HTERT RPE-1 (cell line): ENCODE data around the gene ALDH2.
"Not testable (repeated sequence)": the region's sequence is repeated elsewhere in the genome, so short reads cannot be mapped to it uniquely, and the experiment has no call there.

ENCODE experiments used
- in situ Hi-C: fragments of 300-500 bp; cut with MboI; formaldehyde crosslinking; loops from 4 replicates; pipeline ENCODE4 v1.14.3; 2020; ENCODE audit warnings: low sequenced_read_pairs

Gene ALDH2

GRCh38 chr12:111766608-111767361 lies at the start of gene ALDH2:
Gene ALDH2, plus strand, starts transcription at chr12:111766933. Its CDS starts 50 bp downstream, at chr12:111766983.
- in situ Hi-C loops = no loop called here

DNA sequence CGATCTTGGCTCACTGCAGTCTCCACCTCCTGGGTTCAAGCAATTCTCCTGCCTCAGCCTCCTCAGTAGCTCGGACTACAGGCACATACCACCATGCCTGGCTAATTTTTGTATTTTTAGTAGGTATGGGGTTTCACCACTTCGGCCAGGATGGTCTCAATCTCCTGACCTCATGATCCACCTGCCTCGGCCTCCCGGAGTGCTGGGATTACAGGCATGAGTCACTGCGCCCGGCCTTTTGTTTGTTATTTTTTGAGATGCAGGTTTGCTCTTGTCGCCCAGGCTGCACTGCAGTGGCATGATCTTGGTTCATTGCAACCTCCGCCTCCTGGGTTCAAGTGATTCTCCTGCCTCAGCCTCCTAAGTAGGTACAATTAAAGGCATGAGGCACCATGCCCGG lies 47.4 kb upstream of the ALDH2 start:
- in situ Hi-C loops = not testable (repeated sequence)

DNA sequence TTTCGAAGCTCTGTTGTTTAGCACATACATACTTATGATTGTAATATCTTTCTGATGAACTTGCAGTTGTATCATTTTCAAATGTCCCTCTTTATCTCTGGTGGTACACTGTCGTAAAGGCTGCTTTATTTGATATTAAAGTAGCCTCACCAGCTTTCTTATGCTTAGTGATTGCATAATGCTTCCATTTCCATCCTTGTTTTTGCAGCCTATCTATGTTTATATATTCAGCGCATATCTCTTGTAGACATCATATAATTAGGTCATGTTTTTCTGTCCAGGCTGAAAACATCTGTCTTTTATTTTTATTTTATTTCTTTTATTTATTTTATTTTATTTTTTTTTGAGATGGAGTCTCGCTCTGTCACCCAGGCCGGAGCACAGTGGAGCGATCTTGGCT lies 46.3 kb upstream of the ALDH2 start:
- in situ Hi-C loops = no loop called here

DNA sequence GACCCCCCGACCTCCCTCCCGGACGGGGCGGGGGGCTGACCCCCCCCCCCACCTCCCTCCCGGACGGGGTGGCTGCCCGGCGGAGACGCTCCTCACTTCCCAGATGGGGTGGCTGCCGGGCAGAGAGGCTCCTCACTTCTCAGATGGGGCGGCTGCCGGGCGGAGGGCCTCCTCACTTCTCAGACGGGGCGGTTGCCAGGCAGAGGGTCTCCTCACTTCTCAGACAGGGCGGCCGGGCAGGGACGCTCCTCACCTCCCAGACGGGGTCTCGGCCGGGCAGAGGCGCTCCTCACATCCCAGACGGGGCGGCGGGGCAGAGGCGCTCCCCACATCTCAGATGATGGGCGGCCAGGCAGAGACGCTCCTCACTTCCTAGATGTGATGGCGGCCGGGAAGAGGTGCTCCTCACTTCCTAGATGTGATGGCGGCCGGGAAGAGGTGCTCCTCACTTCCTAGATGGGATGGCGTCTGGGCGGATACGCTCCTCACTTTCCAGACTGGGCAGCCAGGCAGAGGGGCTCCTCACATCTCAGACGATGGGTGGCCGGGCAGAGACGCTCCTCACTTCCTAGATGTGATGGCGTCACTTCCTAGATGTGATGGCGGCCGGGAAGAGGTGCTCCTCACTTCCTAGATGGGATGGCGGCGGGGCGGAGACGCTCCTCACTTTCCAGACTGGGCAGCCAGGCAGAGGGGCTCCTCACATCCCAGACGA lies 42.9 kb upstream of the ALDH2 start:
- in situ Hi-C loops = not testable (repeated sequence)

DNA sequence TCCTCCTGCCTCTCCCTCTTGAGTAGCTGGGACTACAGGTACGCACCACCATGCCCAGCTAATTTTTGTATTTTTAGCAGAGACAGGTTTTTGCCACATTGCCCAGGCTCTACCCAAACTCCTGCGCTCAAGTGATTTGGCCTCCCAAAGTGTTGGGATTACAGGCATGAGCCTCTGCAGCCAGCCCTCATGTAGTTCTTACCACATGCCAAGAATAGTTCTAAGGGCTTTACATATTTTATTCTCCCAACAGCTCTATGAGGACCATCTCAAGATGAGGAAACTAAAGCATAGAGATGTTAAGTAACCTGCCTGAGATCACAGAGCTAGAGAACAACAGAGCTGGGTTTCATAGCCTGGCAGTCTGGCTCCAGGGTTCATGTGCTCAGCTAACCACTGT lies 37.9 kb upstream of the ALDH2 start:
- in situ Hi-C loops = no loop called here

GRCh38 chr12:111730420-111730819 lies 36.3 kb upstream of the ALDH2 start:
- in situ Hi-C loops = no loop called here

DNA sequence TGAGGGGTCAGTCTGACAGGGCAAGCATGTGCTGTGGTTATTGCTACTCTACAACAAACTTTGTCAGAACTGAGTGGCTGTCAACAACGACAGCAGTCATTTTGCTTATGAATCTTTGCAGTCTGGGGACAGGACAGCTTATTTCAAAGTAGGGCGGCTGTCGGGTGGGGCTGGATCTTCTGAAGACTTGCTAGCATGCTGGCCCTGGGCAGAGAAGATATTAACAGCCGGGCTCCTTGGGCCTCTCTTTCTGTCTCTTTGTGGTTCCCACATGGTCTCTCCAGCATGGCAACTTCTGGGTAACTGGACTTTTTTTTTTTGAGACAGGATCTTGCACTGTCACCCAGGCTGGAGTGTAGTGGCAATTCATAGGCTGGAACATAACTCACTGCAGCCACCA lies 33.9 kb upstream of the ALDH2 start:
- in situ Hi-C loops = no loop called here

DNA sequence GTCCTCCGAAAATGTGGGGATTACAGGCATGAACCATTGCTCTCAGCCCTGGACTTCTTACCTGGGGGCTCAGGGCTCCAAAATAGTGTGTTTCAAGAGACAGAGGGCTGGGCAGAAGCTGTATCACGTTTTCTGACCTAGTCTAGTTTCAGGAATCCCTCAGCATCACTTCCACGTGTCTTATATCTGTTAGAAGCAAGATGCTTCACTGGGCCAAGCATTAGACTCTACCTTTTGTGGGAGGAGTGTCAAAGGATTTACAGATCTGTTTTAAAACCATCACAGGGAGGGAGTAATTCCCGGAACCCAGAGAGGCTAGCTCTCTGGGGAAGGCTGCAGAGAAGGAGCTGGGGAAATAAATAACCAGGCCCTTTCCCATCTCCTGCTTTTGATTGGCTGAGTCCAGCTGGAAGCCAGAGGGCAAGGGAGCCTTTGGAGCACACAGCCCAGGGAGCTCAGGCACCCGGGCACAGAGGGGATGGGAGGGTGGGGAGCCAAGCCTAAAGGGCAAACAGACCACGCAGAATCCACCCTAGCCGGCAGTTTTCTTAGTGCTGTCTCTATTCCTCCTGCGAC lies 33.3 kb upstream of the ALDH2 start:
- in situ Hi-C loops = no loop called here

- in situ Hi-C loops = not testable (repeated sequence)
These were observed 27.2 kb upstream of the ALDH2 start for GRCh38 chr12:111739524-111739923.

GRCh38 chr12:111741235-111741812 lies 25.4 kb upstream of the ALDH2 start:
- in situ Hi-C loops = no loop called here

DNA sequence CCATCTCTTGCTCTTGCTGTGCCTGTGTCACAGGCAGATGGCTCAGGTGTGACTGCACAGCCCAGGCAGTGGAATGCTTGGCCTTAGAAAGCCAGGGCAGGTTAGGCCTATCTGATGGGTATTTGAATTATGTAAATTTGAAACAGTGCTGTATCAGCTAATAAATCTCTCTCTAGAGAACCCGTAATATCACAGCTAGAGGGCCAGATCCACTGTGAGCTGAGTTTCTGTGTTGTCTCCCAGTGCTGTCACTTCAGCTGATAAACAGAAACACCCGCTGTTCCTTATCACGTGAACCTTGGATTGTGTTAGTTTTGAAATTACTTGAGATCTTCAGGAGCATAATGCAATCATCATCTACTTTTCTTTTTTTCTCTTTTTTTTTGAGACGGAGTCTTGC lies 21.5 kb upstream of the ALDH2 start:
- in situ Hi-C loops = no loop called here

GRCh38 chr12:111747333-111747732 lies 19.4 kb upstream of the ALDH2 start:
- in situ Hi-C loops = no loop called here

DNA sequence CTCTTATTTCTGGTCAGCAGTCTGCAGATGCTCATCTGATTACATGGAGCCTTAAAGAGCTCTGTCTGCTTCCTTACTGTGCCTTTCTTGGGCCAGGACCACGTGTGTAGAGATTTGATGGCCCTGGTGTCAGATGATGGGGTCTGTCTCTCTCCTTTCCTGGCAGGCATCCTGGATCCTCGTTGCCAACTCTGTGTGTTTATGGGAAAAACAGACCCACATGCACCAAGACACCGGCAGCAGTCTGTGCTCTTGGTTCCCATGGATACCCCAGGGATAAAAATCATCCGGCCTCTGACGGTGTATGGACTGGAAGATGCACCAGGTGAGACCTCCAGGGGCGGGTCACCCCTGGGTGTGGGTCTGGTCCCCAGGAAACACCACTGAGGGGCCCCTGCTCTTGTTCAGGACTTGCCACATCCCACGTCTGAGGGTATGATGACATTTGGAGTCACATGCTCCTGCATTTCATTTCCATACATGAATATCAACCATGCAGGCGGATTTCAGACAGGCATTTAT lies 18.5 kb upstream of the ALDH2 start:
- in situ Hi-C loops = no loop called here

- in situ Hi-C loops = no loop called here
These were observed 17.9 kb upstream of the ALDH2 start for GRCh38 chr12:111748867-111749266.

DNA sequence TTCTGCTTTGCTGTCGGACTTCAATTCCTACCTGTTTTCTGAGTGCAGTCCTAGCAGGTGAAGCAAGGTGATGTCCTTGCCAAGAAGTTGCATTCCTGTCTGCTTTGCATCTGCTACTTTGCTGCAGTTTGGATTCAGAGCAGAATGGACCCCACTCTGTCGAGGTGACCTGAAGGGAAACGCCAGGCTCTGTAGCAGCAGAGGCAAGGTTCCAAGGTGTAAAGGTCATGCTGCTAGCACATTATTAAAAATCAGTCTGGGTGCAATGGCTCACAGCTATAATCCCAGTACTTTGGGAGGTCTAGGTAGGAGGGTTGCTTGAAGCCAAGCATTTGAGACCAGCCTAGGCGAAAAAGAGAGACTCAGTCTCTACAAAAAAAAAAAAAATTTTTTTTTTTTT lies 17.3 kb upstream of the ALDH2 start:
- in situ Hi-C loops = no loop called here

GRCh38 chr12:111753144-111753881 lies 13.4 kb upstream of the ALDH2 start:
- in situ Hi-C loops = no loop called here

GRCh38 chr12:111754671-111755070 lies 12.1 kb upstream of the ALDH2 start:
- in situ Hi-C loops = no loop called here

- in situ Hi-C loops = no loop called here
These were observed 10.5 kb upstream of the ALDH2 start for GRCh38 chr12:111756196-111756595.

- in situ Hi-C loops = no loop called here
These were observed 10.1 kb upstream of the ALDH2 start for GRCh38 chr12:111756681-111757080.

- in situ Hi-C loops = no loop called here
These were observed 9.2 kb upstream of the ALDH2 start for GRCh38 chr12:111757361-111758119.
